ENCODE measurements around the gene MCUB.

DNA sequence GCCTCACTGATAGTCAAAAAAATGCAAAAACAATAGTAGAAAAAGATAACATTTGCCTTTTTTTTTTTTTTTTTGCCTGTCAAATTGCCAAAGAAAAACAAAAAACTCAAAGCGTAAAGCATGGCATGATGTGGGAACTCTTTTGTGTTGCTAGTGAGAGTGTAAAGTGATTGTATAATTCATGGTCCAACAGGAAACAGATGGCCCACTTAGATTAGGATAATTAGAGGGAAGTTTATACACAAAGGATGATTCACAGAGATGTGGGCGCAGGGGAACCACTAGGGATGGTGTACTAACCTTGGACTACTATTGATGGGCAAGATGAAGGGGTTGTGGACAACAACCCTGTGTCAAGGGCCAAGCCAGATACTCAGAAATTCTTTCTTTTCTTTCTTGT, 16.4 kb downstream of the MCUB start:
- TF ChIP-seq, protein P1, sequence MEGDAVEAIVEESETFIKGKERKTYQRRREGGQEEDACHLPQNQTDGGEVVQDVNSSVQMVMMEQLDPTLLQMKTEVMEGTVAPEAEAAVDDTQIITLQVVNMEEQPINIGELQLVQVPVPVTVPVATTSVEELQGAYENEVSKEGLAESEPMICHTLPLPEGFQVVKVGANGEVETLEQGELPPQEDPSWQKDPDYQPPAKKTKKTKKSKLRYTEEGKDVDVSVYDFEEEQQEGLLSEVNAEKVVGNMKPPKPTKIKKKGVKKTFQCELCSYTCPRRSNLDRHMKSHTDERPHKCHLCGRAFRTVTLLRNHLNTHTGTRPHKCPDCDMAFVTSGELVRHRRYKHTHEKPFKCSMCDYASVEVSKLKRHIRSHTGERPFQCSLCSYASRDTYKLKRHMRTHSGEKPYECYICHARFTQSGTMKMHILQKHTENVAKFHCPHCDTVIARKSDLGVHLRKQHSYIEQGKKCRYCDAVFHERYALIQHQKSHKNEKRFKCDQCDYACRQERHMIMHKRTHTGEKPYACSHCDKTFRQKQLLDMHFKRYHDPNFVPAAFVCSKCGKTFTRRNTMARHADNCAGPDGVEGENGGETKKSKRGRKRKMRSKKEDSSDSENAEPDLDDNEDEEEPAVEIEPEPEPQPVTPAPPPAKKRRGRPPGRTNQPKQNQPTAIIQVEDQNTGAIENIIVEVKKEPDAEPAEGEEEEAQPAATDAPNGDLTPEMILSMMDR (IDR thresholded peaks at IDR 0.05), result no peak
- no peak for TF ChIP-seq POLR2A (IDR thresholded peaks at IDR 0.05)
